Stomach (tissue), 4 donors: ENCODE results near the gene DOCK2.

Source experiments
- CTCF ChIP-seq, 7 experiments: fragments of 450-650 bp in 4 of 7; fragments of 200-600 bp in 3 of 7; sonication (generic) in 3 of 7; IDR thresholded peaks; one replicate each; pipeline ENCODE4 v1.5.1; 2016 to 2019; ENCODE audit warnings: antibody characterized with exemption in 7 of 7, control low read depth in 2 of 7, mild to moderate bottlenecking in 1 of 7
- POLR2A ChIP-seq, 4 donors: fragments of 450-650 bp; IDR thresholded peaks; one replicate each; pipeline ENCODE4 v1.6.1; 2016; ENCODE audit warnings: antibody characterized with exemption in 4 of 4, control low read depth in 2 of 4, mild to moderate bottlenecking in 1 of 4, moderate library complexity in 1 of 4

DNA sequence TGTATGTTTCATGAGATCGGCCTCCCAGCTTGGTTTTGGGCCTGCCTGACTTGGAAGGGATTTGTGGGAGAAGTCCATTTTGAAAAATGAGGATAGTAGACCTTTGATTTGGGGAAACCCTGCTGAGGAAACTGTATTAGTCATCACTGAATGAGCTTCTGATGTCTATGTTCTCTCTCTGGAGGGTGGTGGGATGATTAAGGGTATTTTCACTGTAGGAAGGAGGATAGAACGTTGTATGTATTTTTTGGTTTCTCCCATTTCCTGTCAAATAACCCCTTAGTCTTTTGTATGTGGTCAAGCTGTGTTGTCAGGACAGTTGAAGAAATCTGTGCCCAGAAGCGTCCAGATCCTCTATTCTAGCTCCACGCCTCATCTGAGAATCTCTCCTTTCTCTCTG, 191.3 kb downstream of the DOCK2 start:
- TF ChIP-seq POLR2A (IDR thresholded peaks at IDR 0.05) = no peak
- no peak for TF ChIP-seq CTCF (IDR thresholded peaks at IDR 0.05)
